Inflammatory macrophage treated with lipopolysaccharide for 4 hours (primary cell): Measurements from ENCODE around the gene PACSIN2.
"Not testable (repeated sequence)": the region's sequence is repeated elsewhere in the genome, so short reads cannot be mapped to it uniquely, and the experiment has no call there.

Experiments used
- DNase-seq: peaks from one replicate; pipeline ENCODE4 v3.0.0-alpha.2; 2020

Gene PACSIN2

DNA sequence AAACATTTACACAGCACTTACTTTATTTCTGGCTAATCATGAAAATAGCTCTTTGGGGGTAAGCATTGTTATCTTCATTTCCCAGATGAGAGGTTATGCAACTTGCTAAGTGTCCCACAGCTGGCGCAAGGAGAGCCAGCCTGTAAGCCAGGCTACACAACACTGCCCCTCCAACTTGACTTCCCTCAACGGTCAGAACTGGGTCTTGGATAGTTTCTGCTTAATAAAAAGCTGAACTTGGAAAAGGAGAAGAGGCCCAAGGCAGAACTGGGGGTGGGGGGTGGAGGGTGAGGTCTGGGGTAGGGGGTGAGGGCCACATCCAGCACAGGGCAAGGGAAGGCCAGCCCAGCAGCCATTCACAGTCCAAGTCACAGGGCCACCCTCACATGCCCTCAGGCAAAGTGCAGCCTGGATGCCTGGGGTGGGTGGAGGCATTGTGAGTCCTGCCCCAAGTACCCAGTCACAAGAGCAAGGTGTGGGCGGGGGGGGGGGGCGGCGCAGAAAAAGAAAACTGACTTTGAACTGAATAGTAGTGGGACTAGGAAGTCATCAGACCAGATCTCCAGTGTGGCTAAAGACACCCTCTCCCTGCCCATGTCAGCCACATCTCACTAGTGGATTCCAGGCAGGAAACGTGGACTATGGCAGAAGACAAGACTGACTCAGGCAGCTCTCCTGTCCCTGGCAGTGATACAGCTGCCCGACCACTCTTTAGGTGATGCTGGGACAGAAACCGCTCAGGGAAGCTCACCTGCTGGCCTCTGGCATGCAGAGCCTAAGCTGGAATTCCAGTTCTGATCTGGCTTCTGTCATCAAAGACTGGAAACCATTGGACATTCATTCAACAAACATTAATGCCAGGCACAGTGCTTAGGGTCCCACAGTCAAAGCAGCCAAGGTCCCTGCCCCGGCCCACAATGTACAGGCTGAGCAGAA lies 52.4 kb downstream of the PACSIN2 start:
- peak; percentile 85 for DNase-seq

GRCh38 chr22:42961810-42962209 lies 53.1 kb downstream of the PACSIN2 start:
- peak; percentile 46 for DNase-seq

GRCh38 chr22:42961400-42961690 lies 53.6 kb downstream of the PACSIN2 start:
- not testable (repeated sequence) for DNase-seq

- peak; percentile 74 for DNase-seq
Measured at GRCh38 chr22:42960531-42961399, 54.2 kb downstream of the PACSIN2 start.

DNA sequence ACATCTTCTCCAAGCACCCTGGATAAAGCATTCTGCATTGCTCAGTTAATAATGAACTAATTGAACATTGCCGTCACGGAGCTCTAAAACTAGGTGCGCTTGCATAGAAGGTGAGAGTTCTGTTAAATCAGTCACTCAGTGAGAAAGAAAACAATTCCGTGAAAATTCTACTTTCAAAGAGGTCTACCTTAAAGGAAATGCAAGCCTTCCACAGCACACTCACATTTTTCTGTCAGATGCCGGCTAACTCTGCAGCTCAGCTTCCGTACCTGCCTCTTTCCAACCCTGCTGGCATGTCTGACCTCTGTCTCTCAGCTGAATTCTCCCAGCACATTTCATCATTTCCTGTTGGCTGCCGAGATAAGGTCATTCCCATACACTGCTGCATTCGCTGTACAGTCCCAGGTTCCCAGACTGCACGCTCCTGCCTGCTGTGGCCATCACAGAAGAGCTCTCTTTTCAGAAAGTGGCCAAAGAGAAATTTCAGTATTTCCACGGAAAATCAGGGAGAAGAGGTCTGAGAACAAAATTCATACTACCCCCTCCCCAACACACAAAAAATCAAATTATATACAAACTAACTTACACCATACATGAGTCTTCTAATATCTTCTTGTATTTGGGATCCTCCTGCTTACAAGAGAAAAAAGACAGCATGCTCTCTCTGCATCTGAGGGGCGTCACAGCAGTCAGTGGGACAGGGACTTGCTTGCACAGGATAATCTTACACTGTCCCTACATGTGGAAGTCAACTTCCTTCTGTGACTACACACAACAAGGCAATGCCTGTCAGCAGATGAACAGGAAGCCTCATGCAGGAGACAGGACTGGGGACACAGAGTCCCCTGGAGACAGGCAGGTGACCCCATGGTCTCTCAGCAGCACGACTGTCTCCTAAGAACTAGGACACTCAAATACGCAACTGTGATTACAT lies 55.1 kb downstream of the PACSIN2 start:
- DNase-seq: peak; percentile 78

- DNase-seq: no peak
Measured at GRCh38 chr22:42958937-42959336, 56.0 kb downstream of the PACSIN2 start.

- DNase-seq: no peak
Measured at GRCh38 chr22:42957958-42958357, 57.0 kb downstream of the PACSIN2 start.

DNA sequence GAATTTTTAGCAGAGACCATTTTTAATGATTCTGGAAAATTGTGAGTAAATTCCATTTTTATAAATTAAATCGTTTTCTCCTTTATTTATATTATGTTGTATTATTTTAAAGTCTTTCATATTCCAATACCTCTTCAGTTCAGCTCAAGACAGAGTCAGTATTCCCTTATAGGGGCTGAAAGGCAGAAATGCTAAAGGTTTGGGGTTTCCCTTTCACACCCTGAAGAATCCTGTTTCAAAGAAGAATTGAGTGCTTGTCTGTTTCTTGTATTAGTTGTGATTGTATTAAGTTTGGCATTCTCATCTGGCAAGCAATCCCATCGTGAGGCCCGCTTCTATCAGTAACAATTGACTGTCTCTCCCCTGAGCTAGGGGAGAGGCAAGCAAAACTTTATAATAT lies 57.4 kb downstream of the PACSIN2 start:
- DNase-seq: no peak

GRCh38 chr22:42955848-42956247 lies 59.1 kb downstream of the PACSIN2 start:
- DNase-seq: no peak

DNA sequence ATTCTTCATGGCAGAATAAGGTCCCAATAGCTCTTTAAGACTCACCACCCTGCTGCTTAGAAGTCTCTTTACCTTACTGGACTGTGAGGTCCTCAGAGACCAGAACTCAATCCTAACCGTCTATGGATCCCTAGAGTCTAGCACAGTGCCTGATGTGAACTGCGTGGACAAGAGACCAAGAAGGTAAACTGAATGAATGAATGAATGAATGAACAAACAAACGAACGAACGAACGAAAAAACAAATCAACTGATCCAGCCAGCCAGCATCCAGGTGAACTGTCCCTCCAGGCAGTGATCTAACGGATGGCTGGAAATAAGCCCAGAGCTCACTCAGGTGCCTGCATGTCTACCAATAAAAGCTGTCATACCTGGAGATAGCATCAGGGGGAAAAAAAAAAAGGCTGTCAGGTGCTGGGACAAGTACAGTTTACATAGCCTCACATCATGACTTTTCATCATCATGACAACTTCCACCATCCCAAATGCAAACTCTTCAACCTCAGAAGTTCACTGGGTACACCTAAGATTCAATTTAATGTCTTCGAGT lies 59.8 kb downstream of the PACSIN2 start:
- no peak for DNase-seq

DNA sequence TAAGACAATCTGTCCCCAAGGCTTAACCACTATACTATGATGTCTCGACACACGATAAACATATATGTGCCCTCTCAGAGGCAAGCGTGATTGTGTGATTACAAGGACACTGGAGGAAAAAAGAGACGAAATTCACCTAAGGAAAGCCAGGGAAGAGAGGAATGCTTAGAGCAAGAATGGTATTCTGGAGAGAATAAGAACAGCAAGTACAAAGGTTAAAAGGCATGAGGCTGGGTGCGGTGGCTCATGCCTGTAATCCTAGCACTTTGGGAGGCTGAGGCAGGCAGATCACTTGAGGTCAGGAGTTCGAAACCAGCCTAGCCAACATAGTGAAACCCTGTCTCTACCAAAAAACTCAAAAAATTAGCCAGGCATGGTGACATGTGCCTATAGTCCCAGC lies 61.2 kb downstream of the PACSIN2 start:
- DNase-seq: not testable (repeated sequence)

DNA sequence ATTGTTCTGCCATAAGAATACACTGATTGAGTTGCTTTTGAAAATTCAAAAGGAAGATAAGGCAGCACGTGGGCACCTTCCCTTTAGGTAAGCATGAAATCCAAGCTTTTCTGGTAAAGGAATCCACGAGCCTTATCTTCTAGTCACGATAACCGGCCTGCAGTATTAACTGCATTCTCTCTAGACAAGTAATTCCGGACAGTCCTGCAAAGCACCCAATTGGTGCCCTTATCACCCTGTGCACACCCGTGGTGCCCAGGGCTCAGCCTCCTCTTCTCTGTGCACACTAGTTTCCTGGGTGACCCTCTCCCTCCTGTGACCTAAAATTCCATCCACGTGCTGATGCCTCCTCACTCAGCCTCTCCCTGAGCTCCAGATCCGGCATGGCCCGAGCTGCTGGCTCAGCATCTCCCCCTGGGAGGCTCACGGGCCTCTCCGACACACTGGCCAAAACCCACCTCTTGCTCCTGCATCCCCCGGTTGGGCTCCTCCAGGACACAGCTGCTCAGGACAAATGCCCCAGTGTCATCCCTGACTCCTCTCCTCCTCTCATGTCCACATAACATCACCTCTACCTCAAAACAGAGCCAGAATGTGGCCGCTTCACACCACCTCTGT lies 63.7 kb downstream of the PACSIN2 start:
- no peak for DNase-seq

DNA sequence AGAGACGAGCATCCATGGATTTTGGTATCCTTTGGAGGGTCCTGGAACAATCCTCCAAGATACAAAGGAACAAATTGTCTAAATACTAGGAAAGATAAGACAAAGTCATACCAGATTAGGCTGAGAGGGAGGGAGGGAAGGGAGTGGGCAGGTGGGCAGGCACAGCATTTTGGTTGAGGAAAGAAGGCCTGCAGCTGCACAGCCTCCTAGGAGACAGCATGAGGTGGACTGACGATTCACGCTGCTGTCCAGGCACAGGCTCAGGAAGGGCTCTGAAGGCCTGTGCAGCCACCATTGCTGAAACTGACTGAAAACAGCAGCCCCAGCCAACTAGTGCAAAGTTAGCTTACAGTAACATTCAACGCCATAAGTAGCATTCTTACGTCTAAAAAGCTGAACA lies 64.7 kb downstream of the PACSIN2 start:
- DNase-seq: no peak

DNA sequence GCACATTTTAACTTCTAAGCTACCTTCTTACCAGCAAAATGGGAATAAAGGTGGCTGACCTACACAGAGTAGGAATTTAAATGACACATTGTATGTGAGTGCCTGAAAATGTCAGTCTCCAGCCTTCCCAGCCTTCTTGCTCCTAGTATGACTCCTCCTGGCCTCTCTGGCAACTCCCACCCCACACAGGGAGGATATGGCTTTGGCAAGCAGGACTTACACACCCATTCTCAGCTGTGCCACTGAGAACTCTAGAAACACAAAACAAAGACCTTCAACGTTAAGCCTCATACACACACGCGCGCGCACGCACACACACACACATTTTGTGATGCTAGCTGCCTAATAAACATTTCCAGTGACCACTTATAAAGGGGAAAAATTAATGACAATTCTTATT lies 65.8 kb downstream of the PACSIN2 start:
- no peak for DNase-seq

GRCh38 chr22:42948294-42948693 lies 66.7 kb downstream of the PACSIN2 start:
- DNase-seq: no peak

- no peak for DNase-seq
Measured at GRCh38 chr22:42947211-42947990, 67.5 kb downstream of the PACSIN2 start.

GRCh38 chr22:42946546-42947198 lies 68.3 kb downstream of the PACSIN2 start:
- peak; percentile 74 for DNase-seq

GRCh38 chr22:42945736-42946135 lies 69.2 kb downstream of the PACSIN2 start:
- no peak for DNase-seq

- DNase-seq: no peak
Measured at GRCh38 chr22:42945027-42945426, 69.9 kb downstream of the PACSIN2 start.

DNA sequence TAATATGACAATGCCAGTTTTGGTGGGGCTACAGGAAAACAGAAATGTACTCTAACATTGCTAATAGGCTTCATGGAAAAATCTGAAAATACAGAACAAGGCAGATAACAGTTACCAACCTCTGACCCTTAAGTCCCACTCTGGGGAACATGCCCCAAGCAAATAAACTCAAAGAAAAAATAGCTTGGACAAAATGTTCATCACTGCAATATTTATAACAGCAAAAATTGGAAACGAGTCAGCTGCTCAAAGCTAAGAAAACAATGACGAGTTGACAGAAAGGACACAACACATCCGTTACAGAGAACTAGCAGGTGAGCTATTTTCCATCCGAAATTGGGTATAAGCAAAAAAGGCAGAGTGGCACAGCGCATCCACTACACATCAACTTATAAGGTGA lies 70.5 kb downstream of the PACSIN2 start:
- no peak for DNase-seq

DNA sequence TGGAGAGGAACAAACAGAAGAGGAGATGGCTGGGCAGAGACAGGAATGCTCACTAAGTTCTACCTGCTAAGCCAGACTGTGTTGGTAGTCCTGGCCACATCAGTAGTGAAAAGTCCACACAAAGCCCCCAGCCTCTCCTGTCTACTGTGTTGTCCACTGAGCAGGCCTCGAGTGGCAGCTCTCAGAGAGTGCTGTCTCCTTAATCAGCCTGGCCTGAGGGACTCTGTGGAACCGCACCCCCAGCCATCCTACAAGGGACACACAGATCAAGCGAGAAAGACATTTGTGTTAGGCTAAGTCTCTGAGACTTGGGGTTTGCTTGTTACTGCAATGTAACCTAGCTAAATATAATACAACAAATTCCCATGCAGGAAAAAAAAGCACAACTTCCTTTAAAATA lies 71.0 kb downstream of the PACSIN2 start:
- DNase-seq: no peak
